HepG2 (cell line): ENCODE data around the gene ZSWIM8. TPM values are rescaled to one million over a fixed set of nuclear protein-coding genes. Genes with fewer than 3 reads are reported as not detected.

Experiments used
- AGO2 ChIP-seq: fragments of 200-400 bp; formaldehyde crosslinking; optimal IDR thresholded peaks from 2 replicates; pipeline ENCODE3; 2017; ENCODE audit warnings: mild to moderate bottlenecking, low read depth, low read length, moderate library complexity
- DMAP1 ChIP-seq: IDR thresholded peaks from 2 replicates; pipeline ENCODE4 v1.6.1; 2016
- IRF2 ChIP-seq: IDR thresholded peaks from 2 replicates; pipeline ENCODE4 v1.6.1; 2018; ENCODE audit warnings: missing genetic modification reagents, missing compliant biosample characterization
- KDM2A ChIP-seq: sonication (generic); formaldehyde crosslinking; IDR thresholded peaks from 2 replicates; pipeline ENCODE4 v1.4.0; 2020; ENCODE audit warnings: low read depth, missing genetic modification reagents, borderline replicate concordance
- NR1H2 ChIP-seq: sonication (generic); formaldehyde crosslinking; IDR thresholded peaks from 2 replicates; pipeline ENCODE4 v1.8.1; 2022; ENCODE audit warnings: low read depth, missing genetic modification reagents, borderline replicate concordance
- NR2C2 ChIP-seq: sonication (generic); formaldehyde crosslinking; IDR thresholded peaks from 2 replicates; pipeline ENCODE4 v1.4.0; 2020; ENCODE audit warnings: missing genetic modification reagents, mild to moderate bottlenecking, moderate library complexity, borderline replicate concordance
- PAXIP1 ChIP-seq: sonication (generic); formaldehyde crosslinking; conservative IDR thresholded peaks from 2 replicates; pipeline ENCODE4 v1.4.0; 2020; ENCODE audit warnings: mild to moderate bottlenecking, missing genetic modification reagents, moderate library complexity
- PHF8 ChIP-seq: sonication (generic); formaldehyde crosslinking; IDR thresholded peaks from 2 replicates; pipeline ENCODE4 v1.5.0; 2020; ENCODE audit warnings: missing genetic modification reagents
- RBAK ChIP-seq: sonication (generic); formaldehyde crosslinking; IDR thresholded peaks from 2 replicates; pipeline ENCODE4 v1.5.1; 2020; ENCODE audit warnings: mild to moderate bottlenecking, missing genetic modification reagents
- SAP130 ChIP-seq: IDR thresholded peaks from 2 replicates; pipeline ENCODE4 v1.6.1; 2016; ENCODE audit warnings: low read depth
- SOX5 ChIP-seq: IDR thresholded peaks from 2 replicates; pipeline ENCODE4 v1.6.1; 2016; ENCODE audit warnings: borderline replicate concordance
- SP5 ChIP-seq: IDR thresholded peaks from 2 replicates; pipeline ENCODE4 v1.6.1; 2016; ENCODE audit warnings: low read depth, borderline replicate concordance
- SPEN ChIP-seq: sonication (generic); formaldehyde crosslinking; IDR thresholded peaks from 2 replicates; pipeline ENCODE4 v1.5.1; 2020; ENCODE audit warnings: low read depth, mild to moderate bottlenecking, missing genetic modification reagents
- ZBTB34 ChIP-seq: sonication (generic); formaldehyde crosslinking; IDR thresholded peaks from 2 replicates; pipeline ENCODE4 v1.8.0; 2022; ENCODE audit warnings: mild to moderate bottlenecking, missing genetic modification reagents
- ZBTB38 ChIP-seq: sonication (generic); formaldehyde crosslinking; IDR thresholded peaks from 2 replicates; pipeline ENCODE4 v1.5.1; 2020; ENCODE audit warnings: mild to moderate bottlenecking, missing genetic modification reagents
- ZEB1 ChIP-seq: IDR thresholded peaks from 2 replicates; pipeline ENCODE4 v1.6.1; 2012; ENCODE audit warnings: mild to moderate bottlenecking, low read depth, inconsistent platforms; ENCODE audit not compliant: insufficient replicate concordance
- ZNF20 ChIP-seq: sonication (generic); formaldehyde crosslinking; IDR thresholded peaks from 2 replicates; pipeline ENCODE4 v1.4.0; 2020; ENCODE audit warnings: mild to moderate bottlenecking, moderate library complexity, missing genetic modification reagents
- ZNF746 ChIP-seq: sonication (generic); formaldehyde crosslinking; IDR thresholded peaks from 2 replicates; pipeline ENCODE4 v1.8.0; 2022; ENCODE audit warnings: mild to moderate bottlenecking, missing genetic modification reagents
- polyA plus RNA-seq, 8 experiments: library from polyadenylated mRNA; depleted of rRNA in 3 of 8; stranded (reverse) in 7 of 8; unstranded in 1 of 8; fragments of >200 nt; fragmentation: Illumina TruSeq in 4 of 8; extraction: Trizol in 4 of 8; gene quantifications; 2 replicates each; pipeline versions ENCODE4 v1.2.1 to v1.2.3, GENCODE V29; 2011 to 2016; ENCODE audit warnings: low read depth in 4 of 8, missing spikeins in 1 of 8, mixed read lengths in 1 of 8; ENCODE audit not compliant: insufficient read depth in 1 of 8
- total RNA-seq, 5 experiments: library from RNA; depleted of rRNA; stranded (reverse); fragments of >200 nt; fragmentation: Illumina TruSeq; extraction: Trizol; gene quantifications; 2 replicates each; pipeline ENCODE4 v1.2.3, GENCODE V29; 2016; ENCODE audit warnings: low read depth in 1 of 5
- TF ChIP-seq, protein P1 (sequence below): sonication (generic); formaldehyde crosslinking; IDR thresholded peaks from 2 replicates; pipeline ENCODE4 v1.4.0; 2020; ENCODE audit warnings: mild to moderate bottlenecking, missing genetic modification reagents
- TF ChIP-seq, protein P2 (sequence below): sonication (generic); formaldehyde crosslinking; IDR thresholded peaks from 2 replicates; pipeline ENCODE4 v1.5.0; 2020; ENCODE audit warnings: mild to moderate bottlenecking, missing genetic modification reagents

Gene ZSWIM8
- total and polyA plus RNA-seq, 2 of the 13 experiments (the other 11 are each of a cell fraction or from before 2014, with no cell fraction given): 39.9 to 98.2 TPM

GRCh38 chr10:73772281-73773151 is 12.9 kb upstream of the ZSWIM8 start (continued):
- TF ChIP-seq ZBTB38 (CRISPR knock-in tag) (no peak), NR1H2 (CRISPR knock-in tag) (0 out of 2 replicates have a peak, but pooled peaks have one; percentile 14), SAP130 (CRISPR knock-in tag) (peak; percentile 80; the same call in 1 of the 2 replicates), PAXIP1 (CRISPR knock-in tag) (peak; percentile 11; the same call in 1 of the 2 replicates), DMAP1 (CRISPR knock-in tag) (peak; percentile 43; the same call in 1 of the 2 replicates), SP5 (CRISPR knock-in tag) (0 out of 2 replicates have a peak, but pooled peaks have one; percentile 8), KDM2A (CRISPR knock-in tag) (peak; percentile 95), ZNF20 (CRISPR knock-in tag) (0 out of 2 replicates have a peak, but pooled peaks have one; percentile 14), ZBTB34 (no peak), SOX5 (CRISPR knock-in tag) (peak; percentile 29; the same call in 1 of the 2 replicates), PHF8 (peak; percentile 68), IRF2 (peak; percentile 27; the same call in 1 of the 2 replicates), NR2C2 (CRISPR knock-in tag) (peak; percentile 48; the same call in 1 of the 2 replicates), AGO2 (peak; percentile 98), ZEB1 (peak; percentile 66), ZNF746 (CRISPR knock-in tag) (peak; percentile 80; the same call in 1 of the 2 replicates), SPEN (CRISPR knock-in tag) (peak; percentile 57; the same call in 1 of the 2 replicates), RBAK (no peak)
- TF ChIP-seq, protein P1, sequence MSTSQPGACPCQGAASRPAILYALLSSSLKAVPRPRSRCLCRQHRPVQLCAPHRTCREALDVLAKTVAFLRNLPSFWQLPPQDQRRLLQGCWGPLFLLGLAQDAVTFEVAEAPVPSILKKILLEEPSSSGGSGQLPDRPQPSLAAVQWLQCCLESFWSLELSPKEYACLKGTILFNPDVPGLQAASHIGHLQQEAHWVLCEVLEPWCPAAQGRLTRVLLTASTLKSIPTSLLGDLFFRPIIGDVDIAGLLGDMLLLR (CRISPR knock-in tag): peak; percentile 80
- TF ChIP-seq, protein P2, sequence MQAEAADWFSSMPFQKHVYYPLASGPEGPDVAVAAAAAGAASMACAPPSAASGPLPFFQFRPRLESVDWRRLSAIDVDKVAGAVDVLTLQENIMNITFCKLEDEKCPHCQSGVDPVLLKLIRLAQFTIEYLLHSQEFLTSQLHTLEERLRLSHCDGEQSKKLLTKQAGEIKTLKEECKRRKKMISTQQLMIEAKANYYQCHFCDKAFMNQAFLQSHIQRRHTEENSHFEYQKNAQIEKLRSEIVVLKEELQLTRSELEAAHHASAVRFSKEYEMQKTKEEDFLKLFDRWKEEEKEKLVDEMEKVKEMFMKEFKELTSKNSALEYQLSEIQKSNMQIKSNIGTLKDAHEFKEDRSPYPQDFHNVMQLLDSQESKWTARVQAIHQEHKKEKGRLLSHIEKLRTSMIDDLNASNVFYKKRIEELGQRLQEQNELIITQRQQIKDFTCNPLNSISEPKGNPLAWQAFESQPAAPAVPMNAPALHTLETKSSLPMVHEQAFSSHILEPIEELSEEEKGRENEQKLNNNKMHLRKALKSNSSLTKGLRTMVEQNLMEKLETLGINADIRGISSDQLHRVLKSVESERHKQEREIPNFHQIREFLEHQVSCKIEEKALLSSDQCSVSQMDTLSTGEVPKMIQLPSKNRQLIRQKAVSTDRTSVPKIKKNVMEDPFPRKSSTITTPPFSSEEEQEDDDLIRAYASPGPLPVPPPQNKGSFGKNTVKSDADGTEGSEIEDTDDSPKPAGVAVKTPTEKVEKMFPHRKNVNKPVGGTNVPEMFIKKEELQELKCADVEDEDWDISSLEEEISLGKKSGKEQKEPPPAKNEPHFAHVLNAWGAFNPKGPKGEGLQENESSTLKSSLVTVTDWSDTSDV (CRISPR knock-in tag): 0 out of 2 replicates have a peak, but pooled peaks have one; percentile 15
